NK-92 (cell line): ENCODE results near the gene FUNDC2.
"Not testable (repeated sequence)": the region's sequence is repeated elsewhere in the genome, so short reads cannot be mapped to it uniquely, and the experiment has no call there.

Experiments used
- DNase-seq: peaks from one replicate; lab custom pipeline; 2025; ENCODE audit not compliant: unreplicated experiment; lab: John Stamatoyannopoulos, UW

FUNDC2 gene

GRCh38 chrX:155026727-155027508, at the start of gene FUNDC2:
FUNDC2 (plus strand) TSS chrX:155026844; CDS start chrX:155026939, 95 bp downstream.
- peak; percentile 73 for DNase-seq

- no peak for DNase-seq
Observed at GRCh38 chrX:154979629-154980028, 47.0 kb upstream of the FUNDC2 start.

- no peak for DNase-seq
Observed at GRCh38 chrX:154980330-154981115, 46.1 kb upstream of the FUNDC2 start.

- DNase-seq: no peak
Observed at GRCh38 chrX:154981116-154981411, 45.6 kb upstream of the FUNDC2 start.

GRCh38 chrX:154986826-154987575, 39.6 kb upstream of the FUNDC2 start:
- no peak for DNase-seq

GRCh38 chrX:154987940-154988339, 38.7 kb upstream of the FUNDC2 start:
- DNase-seq: no peak

GRCh38 chrX:154988719-154989118, 37.9 kb upstream of the FUNDC2 start:
- DNase-seq: no peak

- DNase-seq: no peak
Observed at GRCh38 chrX:154990496-154990895, 36.1 kb upstream of the FUNDC2 start.

GRCh38 chrX:154991039-154991438, 35.6 kb upstream of the FUNDC2 start:
- no peak for DNase-seq

GRCh38 chrX:154991476-154991875, 35.2 kb upstream of the FUNDC2 start:
- DNase-seq: no peak

- no peak for DNase-seq
Observed at GRCh38 chrX:154998204-154998880, 28.3 kb upstream of the FUNDC2 start.

- DNase-seq: no peak
Observed at GRCh38 chrX:155000841-155001240, 25.8 kb upstream of the FUNDC2 start.

GRCh38 chrX:155001873-155002272, 24.8 kb upstream of the FUNDC2 start:
- no peak for DNase-seq

GRCh38 chrX:155005190-155005589, 21.5 kb upstream of the FUNDC2 start:
- no peak for DNase-seq

- not testable (repeated sequence) for DNase-seq
Observed at GRCh38 chrX:155006379-155006778, 20.3 kb upstream of the FUNDC2 start.

- DNase-seq: not testable (repeated sequence)
Observed at GRCh38 chrX:155006913-155007671, 19.6 kb upstream of the FUNDC2 start.

GRCh38 chrX:155008578-155008977, 18.1 kb upstream of the FUNDC2 start:
- not testable (repeated sequence) for DNase-seq

GRCh38 chrX:155009994-155010472, 16.6 kb upstream of the FUNDC2 start:
- DNase-seq: no peak

GRCh38 chrX:155020591-155020990, 6.1 kb upstream of the FUNDC2 start:
- no peak for DNase-seq

GRCh38 chrX:155022585-155022984, 4.1 kb upstream of the FUNDC2 start, which contains the start of gene F8:
F8 (minus strand) TSS chrX:155022723; CDS start chrX:155022552, 171 bp downstream.
- DNase-seq: no peak
